Keratinocyte (primary cell): ENCODE measurements around the gene NCF4. TPM values are rescaled to one million over a fixed set of nuclear protein-coding genes. Genes with fewer than 3 reads are reported as not detected.

Experiments used
- DNase-seq: peaks from one replicate; pipeline ENCODE4 v3.0.0-alpha.2; 2011; ENCODE audit warnings: low read depth, missing footprints, low spot score
- FAIRE-seq: peaks from 2 replicates; lab custom pipeline; 2011; peaks lifted over from hg19 to GRCh38; lab: Jason Lieb, UNC
- H2AFZ ChIP-seq: 2 replicates; pipeline ENCODE4 v1.6.0; 2012; ENCODE audit warnings: low read length, control low read depth, inconsistent platforms; ENCODE audit not compliant: control insufficient read depth
- H3K27ac ChIP-seq: 2 replicates; pipeline ENCODE4 v1.5.1; 2011; ENCODE audit warnings: low read length; ENCODE audit not compliant: control insufficient read depth, insufficient read depth
- H3K27me3 ChIP-seq: 3 replicates; pipeline ENCODE4 v1.6.0; 2011; ENCODE audit warnings: low read length; ENCODE audit not compliant: control insufficient read depth, insufficient read depth; ENCODE audit errors: extremely low read depth
- H3K36me3 ChIP-seq, 2 experiments: 2 replicates in 1 of 2; 3 replicates in 1 of 2; pipeline ENCODE4 v1.5.1; 2011; ENCODE audit warnings: low read length in 2 of 2, mild to moderate bottlenecking in 1 of 2; ENCODE audit not compliant: control insufficient read depth in 2 of 2, insufficient read depth in 2 of 2; ENCODE audit errors: extremely low read depth in 1 of 2
- H3K4me1 ChIP-seq: 3 replicates; pipeline ENCODE4 v1.5.1; 2011; ENCODE audit warnings: low read length; ENCODE audit not compliant: control insufficient read depth, insufficient read depth; ENCODE audit errors: extremely low read depth
- H3K4me2 ChIP-seq: 3 replicates; pipeline ENCODE4 v1.6.0; 2011; ENCODE audit warnings: low read depth, low read length; ENCODE audit not compliant: control insufficient read depth, insufficient read depth; ENCODE audit errors: extremely low read depth
- H3K4me3 ChIP-seq, 3 experiments: fragments of 200-600 bp in 1 of 3; sonication (generic) in 1 of 3; 2 replicates in 2 of 3; 3 replicates in 1 of 3; pipeline ENCODE4 v1.5.1; 2011 to 2016; ENCODE audit warnings: low read length in 3 of 3, mild to moderate bottlenecking in 3 of 3, control low read depth in 2 of 3, inconsistent platforms in 1 of 3, low read depth in 1 of 3, mixed read lengths in 1 of 3, mixed run types in 1 of 3, moderate library complexity in 1 of 3; ENCODE audit not compliant: control insufficient read depth in 2 of 3, insufficient read depth in 2 of 3; ENCODE audit errors: extremely low read depth in 1 of 3
- H3K79me2 ChIP-seq: 2 replicates; pipeline ENCODE4 v1.6.0; 2012; ENCODE audit warnings: low read length; ENCODE audit not compliant: control insufficient read depth, insufficient read depth
- H3K9ac ChIP-seq: 3 replicates; pipeline ENCODE4 v1.6.0; 2011; ENCODE audit warnings: low read length; ENCODE audit not compliant: control insufficient read depth, insufficient read depth; ENCODE audit errors: extremely low read depth
- H3K9me1 ChIP-seq: 3 replicates; pipeline ENCODE4 v1.6.0; 2011; ENCODE audit warnings: low read length; ENCODE audit not compliant: control insufficient read depth, insufficient read depth; ENCODE audit errors: extremely low read depth
- H3K9me3 ChIP-seq: 2 replicates; pipeline ENCODE4 v1.5.1; 2012; ENCODE audit warnings: low read depth, low read length; ENCODE audit not compliant: control insufficient read depth
- H4K20me1 ChIP-seq: 3 replicates; pipeline ENCODE4 v1.6.0; 2011; ENCODE audit warnings: low read length; ENCODE audit not compliant: control insufficient read depth, insufficient read depth; ENCODE audit errors: extremely low read depth
- CTCF ChIP-seq, 3 experiments: IDR thresholded peaks in 1 of 3; conservative IDR thresholded peaks in 1 of 3; optimal IDR thresholded peaks in 1 of 3; 2 replicates in 2 of 3; 3 replicates in 1 of 3; pipeline versions ENCODE3 to v1.5.1; 2011; ENCODE audit warnings: low read length in 3 of 3, mild to moderate bottlenecking in 3 of 3, moderate library complexity in 2 of 3, control low read depth in 1 of 3, inconsistent platforms in 1 of 3; ENCODE audit not compliant: insufficient read depth in 2 of 3; ENCODE audit errors: extremely low read depth in 1 of 3
- EZH2 ChIP-seq: IDR thresholded peaks from one replicate; pipeline ENCODE4 v1.6.1; 2012; ENCODE audit warnings: inconsistent platforms, mild to moderate bottlenecking, low read length, moderate library complexity
- dilution Hi-C: fragments of 300-500 bp; cut with MboI; formaldehyde crosslinking; loops from one replicate; pipeline ENCODE4 v1.7.0; 2020; ENCODE audit warnings: low sequenced_read_pairs; ENCODE audit not compliant: extremely low pct_ligation_motif_present
- polyA plus RNA-seq, 5 experiments: library from polyadenylated mRNA; depleted of rRNA in 3 of 5; stranded (reverse) in 3 of 5; stranded (forward) in 1 of 5; unstranded in 1 of 5; fragments of >200 nt; gene quantifications; 1 replicate in 1 of 5; 2 replicates in 3 of 5; 3 replicates in 1 of 5; pipeline versions ENCODE4 v1.2.1 to v1.2.3, GENCODE V29; 2011 to 2012; ENCODE audit warnings: missing spikeins in 2 of 5, low read depth in 1 of 5, low replicate concordance in 1 of 5

NCF4 gene
- polyA plus RNA-seq, 1 donor (not counting 4 experiments of a cell fraction or from before 2014, with no cell fraction given) = 0.42 TPM

DNA sequence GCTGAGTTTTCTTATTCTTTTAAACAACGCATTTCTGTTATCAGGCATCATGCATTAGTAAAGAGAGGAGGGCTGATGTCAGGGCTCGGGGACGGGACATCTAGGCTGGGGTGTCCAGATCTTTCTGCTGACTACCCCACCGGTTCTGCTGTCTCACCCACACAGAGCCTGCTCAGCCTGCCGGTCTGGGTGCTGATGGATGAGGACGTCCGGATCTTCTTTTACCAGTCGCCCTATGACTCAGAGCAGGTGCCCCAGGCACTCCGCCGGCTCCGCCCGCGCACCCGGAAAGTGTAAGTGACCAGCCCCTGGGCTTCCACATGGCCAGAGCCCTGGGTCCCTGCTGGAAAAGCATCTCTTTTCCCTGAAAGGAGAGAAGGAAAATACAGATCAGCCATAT, 9.4 kb downstream of the NCF4 start:
- H3K79me2 ChIP-seq = no peaks in the 10 kb centered on the region
- H3K4me1 ChIP-seq = peaks cover 40% of the 10 kb centered on the region
- H3K36me3 ChIP-seq = no peaks in the 10 kb centered on the region
- H4K20me1 ChIP-seq = no peaks in the 10 kb centered on the region
- H3K9me1 ChIP-seq = peaks cover 2% of the 10 kb centered on the region
- no peaks in the 10 kb centered on the region for H3K27me3 ChIP-seq
- H3K9me3 ChIP-seq = no peaks in the 10 kb centered on the region
- peak; percentile 50 for DNase-seq
- no peak overlapping the region for H2AFZ ChIP-seq
- peak overlapping the region; percentile 39 for H3K4me2 ChIP-seq
- FAIRE-seq = peak; percentile 65
- no peak overlapping the region for H3K4me3 ChIP-seq
- no peak overlapping the region for H3K9ac ChIP-seq
- no peak overlapping the region for H3K27ac ChIP-seq
- TF ChIP-seq CTCF (optimal IDR thresholded peaks at IDR 0.05 in 1 of 3, IDR thresholded peaks at IDR 0.05 in 1 of 3, conservative IDR thresholded peaks at IDR 0.05 in 1 of 3; ENCODE audit: extremely low read depth in 1 of 3, insufficient read depth in 2 of 3, low read length in 3 of 3) = no peak
- no peak for TF ChIP-seq EZH2
- dilution Hi-C loops = no loop called here

GRCh38 chr22:36871669-36872081, 10.9 kb downstream of the NCF4 start:
- Histone ChIP-seq H3K4me1 (peaks cover 40% of the 10 kb centered on the region), H3K36me3 (no peaks in the 10 kb centered on the region), H3K27me3 (no peaks in the 10 kb centered on the region), H4K20me1 (no peaks in the 10 kb centered on the region), H3K27ac (no peak overlapping the region), H3K4me2 (peak overlapping the region; percentile 27), H3K9me3 (no peaks in the 10 kb centered on the region), H3K9ac (no peak overlapping the region), H3K9me1 (peaks cover 2% of the 10 kb centered on the region), H2AFZ (peak overlapping the region; percentile 12), H3K4me3 (peak overlapping the region in 1 of 3 experiments; percentile 27), H3K79me2 (no peaks in the 10 kb centered on the region)
- TF ChIP-seq CTCF (optimal IDR thresholded peaks at IDR 0.05 in 1 of 3, IDR thresholded peaks at IDR 0.05 in 1 of 3, conservative IDR thresholded peaks at IDR 0.05 in 1 of 3; ENCODE audit: extremely low read depth in 1 of 3, insufficient read depth in 2 of 3, low read length in 3 of 3) (peak in 1 of 3 experiments; percentile 63), EZH2 (no peak)
- FAIRE-seq (peak; percentile 98), DNase-seq (peak; percentile 62)
- dilution Hi-C loops = no loop called here
